Neural crest cell (in vitro differentiated cells): ENCODE results near the gene DDX39A. TPM values are rescaled to one million over a fixed set of nuclear protein-coding genes. Genes with fewer than 3 reads are reported as not detected.
A peak's percentile ranks its signal among the peaks of the same experiment; 100 is the strongest.

Experiments used
- DNase-seq: peaks from one replicate; pipeline ENCODE4 v3.0.0; 2021; ENCODE audit warnings: low read depth, mixed read lengths, low spot score
- H3K27ac Mint-ChIP-seq: one replicate; pipeline ENCODE4 v1.8.0; 2021; ENCODE audit warnings: mild to moderate bottlenecking, mixed read lengths; ENCODE audit not compliant: unreplicated experiment
- H3K27me3 Mint-ChIP-seq: 2 replicates; pipeline ENCODE4 v1.8.0; 2021; ENCODE audit warnings: low read depth, mild to moderate bottlenecking, mixed read lengths
- H3K36me3 Mint-ChIP-seq: 2 replicates; pipeline ENCODE4 v1.8.0; 2021; ENCODE audit warnings: low read depth, mild to moderate bottlenecking, mixed read lengths
- H3K4me1 Mint-ChIP-seq: 2 replicates; pipeline ENCODE4 v1.8.0; 2021; ENCODE audit warnings: mixed read lengths
- H3K4me3 Mint-ChIP-seq: one replicate; pipeline ENCODE4 v1.8.0; 2021; ENCODE audit warnings: mild to moderate bottlenecking, mixed read lengths
- H3K9me3 Mint-ChIP-seq: 2 replicates; pipeline ENCODE4 v1.8.0; 2021; ENCODE audit warnings: mixed read lengths
- CTCF ChIP-seq: fragments of 200-600 bp; sonication (generic); conservative IDR thresholded peaks from 2 replicates; pipeline ENCODE4 v1.5.0; 2021; ENCODE audit warnings: antibody characterized with exemption, mild to moderate bottlenecking
- total RNA-seq: library from RNA; stranded (reverse); gene quantifications from 2 replicates; pipeline ENCODE4 v1.2.1, GENCODE V29; 2021

The DDX39A gene
- total RNA-seq, 1 donor from 2014 or later, result 132 TPM

GRCh38 chr19:14409146-14410023, 9.8 kb downstream of the DDX39A start:
- H3K4me1 Mint-ChIP-seq, result peaks cover 17% of the 10 kb centered on the region
- no peak for TF ChIP-seq CTCF
- H3K27ac Mint-ChIP-seq, result no peak overlapping the region
- H3K9me3 Mint-ChIP-seq, result no peaks in the 10 kb centered on the region
- H3K4me3 Mint-ChIP-seq, result no peak overlapping the region
- peaks cover 2% of the 10 kb centered on the region for H3K36me3 Mint-ChIP-seq
- DNase-seq, result no peak
- H3K27me3 Mint-ChIP-seq, result no peaks in the 10 kb centered on the region

GRCh38 chr19:14408491-14409145, 10.5 kb downstream of the DDX39A start:
- no peak overlapping the region for H3K4me3 Mint-ChIP-seq
- peaks cover 12% of the 10 kb centered on the region for H3K4me1 Mint-ChIP-seq
- no peaks in the 10 kb centered on the region for H3K9me3 Mint-ChIP-seq
- no peaks in the 10 kb centered on the region for H3K27me3 Mint-ChIP-seq
- H3K36me3 Mint-ChIP-seq, result peaks cover 2% of the 10 kb centered on the region
- no peak overlapping the region for H3K27ac Mint-ChIP-seq
- DNase-seq, result no peak
- TF ChIP-seq CTCF, result no peak

DNA sequence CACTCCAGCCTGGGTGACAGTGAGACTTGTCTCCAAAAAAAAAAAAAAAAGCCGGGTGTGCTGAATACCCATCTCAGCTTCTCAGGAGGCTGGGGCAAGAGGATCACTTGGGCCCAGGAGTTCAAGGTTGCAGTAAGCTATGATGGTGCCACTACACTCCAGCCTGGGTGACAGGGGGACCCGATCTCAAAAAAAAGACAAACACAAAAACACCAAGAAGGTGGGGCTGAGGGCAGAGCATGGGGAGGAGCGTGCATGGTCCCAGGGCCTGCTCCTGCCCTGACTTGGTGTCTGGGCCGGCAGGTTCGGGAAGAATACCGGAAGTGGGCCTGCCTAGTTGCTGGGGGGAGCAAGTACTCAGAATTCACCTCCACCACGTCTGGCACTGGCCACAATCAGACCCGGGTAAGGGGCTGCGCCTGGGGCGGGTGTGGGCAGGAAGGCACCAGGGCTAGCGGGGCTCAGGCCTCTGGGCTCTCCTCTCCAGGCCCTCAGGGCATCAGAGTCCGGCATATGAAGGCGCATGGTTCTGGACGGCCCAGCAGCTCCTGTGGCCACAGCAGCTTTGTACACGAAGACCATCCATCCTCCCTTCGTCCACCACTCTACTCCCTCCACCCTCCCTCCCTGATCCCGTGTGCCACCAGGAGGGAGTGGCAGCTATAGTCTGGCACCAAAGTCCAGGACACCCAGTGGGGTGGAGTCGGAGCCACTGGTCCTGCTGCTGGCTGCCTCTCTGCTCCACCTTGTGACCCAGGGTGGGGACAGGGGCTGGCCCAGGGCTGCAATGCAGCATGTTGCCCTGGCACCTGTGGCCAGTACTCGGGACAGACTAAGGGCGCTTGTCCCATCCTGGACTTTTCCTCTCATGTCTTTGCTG, 11.3 kb downstream of the DDX39A start:
- H3K27ac Mint-ChIP-seq, result peak overlapping the region; percentile 90
- H3K36me3 Mint-ChIP-seq, result peaks cover 2% of the 10 kb centered on the region
- no peak for DNase-seq
- no peaks in the 10 kb centered on the region for H3K27me3 Mint-ChIP-seq
- H3K4me3 Mint-ChIP-seq, result peak overlapping the region; percentile 34
- peaks cover 7% of the 10 kb centered on the region for H3K4me1 Mint-ChIP-seq
- no peak for TF ChIP-seq CTCF
- H3K9me3 Mint-ChIP-seq, result no peaks in the 10 kb centered on the region

GRCh38 chr19:14406645-14407401, 12.3 kb downstream of the DDX39A start:
- Mint-ChIP-seq H3K36me3 (peaks cover 2% of the 10 kb centered on the region), H3K4me1 (peaks cover 7% of the 10 kb centered on the region), H3K27ac (no peak overlapping the region), H3K9me3 (no peaks in the 10 kb centered on the region), H3K4me3 (no peak overlapping the region), H3K27me3 (no peaks in the 10 kb centered on the region)
- TF ChIP-seq CTCF, result no peak
- no peak for DNase-seq
